Epithelial cell of esophagus (primary cell): ENCODE results near the gene CHID1.
A peak's percentile ranks its signal among the peaks of the same experiment; 100 is the strongest.

Experiments used
- DNase-seq: peaks from one replicate; pipeline ENCODE4 v3.0.0; 2010; ENCODE audit warnings: low read depth
- H3K4me3 ChIP-seq: 2 replicates; pipeline ENCODE4 v1.5.1; 2011; ENCODE audit warnings: mild to moderate bottlenecking, low read length, control low read depth
- CTCF ChIP-seq: IDR thresholded peaks from 2 replicates; pipeline ENCODE4 v1.5.1; 2011; ENCODE audit warnings: low read depth, mild to moderate bottlenecking, low read length, control low read depth, inconsistent platforms; ENCODE audit not compliant: insufficient read depth; ENCODE audit errors: missing control alignments

CHID1 gene

DNA sequence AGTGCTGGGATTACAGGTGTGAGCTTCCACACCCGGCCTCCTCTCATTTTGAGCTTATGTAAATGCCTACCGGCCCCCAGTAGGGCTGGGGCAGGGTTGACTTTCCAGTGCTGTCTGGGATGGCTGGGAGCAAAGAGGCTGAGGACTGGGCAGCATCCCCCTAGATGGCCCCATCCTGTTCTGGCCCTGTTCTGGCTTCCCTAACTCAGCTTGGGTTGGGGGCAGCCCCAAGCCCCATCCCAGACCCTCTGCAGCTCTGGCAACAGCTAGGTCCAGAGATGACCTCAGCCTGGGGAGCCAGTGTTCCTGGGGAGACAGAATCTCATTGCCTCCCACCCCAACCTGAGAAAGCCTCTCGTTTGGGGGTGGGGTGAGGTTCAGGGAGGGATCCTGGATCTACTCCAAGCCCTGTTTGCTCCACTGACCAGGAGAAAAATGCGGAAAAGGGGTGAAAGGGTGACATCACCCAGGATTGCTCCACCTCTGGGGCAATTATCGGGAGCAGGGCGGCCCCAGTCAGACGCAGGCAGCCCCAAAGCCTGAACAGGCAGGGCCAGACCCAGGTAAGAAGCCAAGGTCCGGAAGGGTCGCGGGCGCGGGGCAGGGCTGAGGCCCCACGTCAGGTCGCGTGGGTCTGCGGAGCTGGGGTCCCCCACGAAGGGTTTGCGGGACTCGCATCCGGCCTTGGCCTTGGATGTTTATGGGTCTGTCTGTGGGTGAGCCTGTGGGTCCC lies 92.0 kb downstream of the CHID1 start, which contains the start of gene PNPLA2:
TSS of gene PNPLA2 (plus strand) at position 519 of the 733 bp plus-strand sequence. CDS start 805 bp downstream, outside the sequence.
- DNase-seq = peak; percentile 79
- H3K4me3 ChIP-seq = peak within 1 kb of the TSS; percentile 61
- no peak for TF ChIP-seq CTCF
